HepG2 (cell line): ENCODE measurements around the gene IRS2. TPM values are rescaled to one million over a fixed set of nuclear protein-coding genes. Genes with fewer than 3 reads are reported as not detected.

ENCODE experiments used
- ATAC-seq: fragments of 200-7000 bp; cut with Tn5 transposase; 3 replicates; pipeline ENCODE4 v1.9.1; 2020; ENCODE audit warnings: mild to moderate bottlenecking, moderate library complexity
- BruUV-seq: library from RNA; stranded (reverse); fragments of 400-500 nt; replicated peaks from 2 replicates; lab custom pipeline; 2021; lab: Mats Ljungman, UMichigan
- CTCF ChIA-PET: fragments of 300-600 bp; formaldehyde crosslinking; extraction: SDS; loops from one replicate; lab custom pipeline; 2021; ENCODE audit warnings: low total read pairs, inconsistent platforms, low intra/inter-chr PET ratio; lab: Yijun Ruan, JAX
- POLR2A ChIA-PET: fragments of 350-600 bp; sonication (Branson Sonifier 250); formaldehyde crosslinking; loops from one replicate; lab custom pipeline; 2020; ENCODE audit warnings: antibody characterized with exemption, inconsistent platforms; lab: Yijun Ruan, JAX
- DNase-seq: peaks from one replicate; pipeline ENCODE4 v3.0.0-alpha.2; 2015; ENCODE audit warnings: low spot score
- FAIRE-seq: peaks from 3 replicates; lab custom pipeline; 2011; peaks lifted over from hg19 to GRCh38; lab: Jason Lieb, UNC
- H2AFZ ChIP-seq: one replicate; pipeline ENCODE4 v1.6.1; 2011; ENCODE audit warnings: low read length, inconsistent platforms
- H3K27ac ChIP-seq: fragments of 300-600 bp; 3 replicates; pipeline ENCODE4 v1.8.0; 2011; ENCODE audit warnings: mixed run types, mild to moderate bottlenecking, mixed read lengths, low read length, inconsistent platforms; ENCODE audit not compliant: insufficient read depth; ENCODE audit errors: extremely low read length
- H3K27me3 ChIP-seq, 2 experiments: fragments of 200-600 bp in 1 of 2; 2 replicates in 1 of 2; 3 replicates in 1 of 2; pipeline versions ENCODE4 v1.6.0 to v1.8.0; 2011; ENCODE audit warnings: low read length in 2 of 2, mild to moderate bottlenecking in 2 of 2, moderate library complexity in 2 of 2, inconsistent platforms in 1 of 2; ENCODE audit not compliant: insufficient read depth in 2 of 2, control insufficient read depth in 1 of 2
- H3K36me3 ChIP-seq, 2 experiments: fragments of 200-600 bp in 1 of 2; replicated peaks in 1 of 2; 2 replicates in 1 of 2; 3 replicates in 1 of 2; pipeline versions ENCODE4 v1.5.1 to v1.8.0; 2011; ENCODE audit warnings: low read length in 2 of 2, inconsistent platforms in 1 of 2; ENCODE audit not compliant: insufficient read depth in 2 of 2, control insufficient read depth in 1 of 2
- H3K4me1 ChIP-seq: 2 replicates; pipeline ENCODE4 v1.5.1; 2012; ENCODE audit warnings: low read length, inconsistent platforms; ENCODE audit not compliant: insufficient read depth
- H3K4me2 ChIP-seq: 2 replicates; pipeline ENCODE4 v1.6.0; 2011; ENCODE audit warnings: low read depth, low read length, inconsistent platforms
- H3K4me3 ChIP-seq, 3 experiments: fragments of 200-600 bp in 1 of 3; sonication (generic), shearing (Covaris generic) in 1 of 3; replicated peaks in 1 of 3; 2 replicates each; pipeline ENCODE4 v1.5.1; 2011 to 2016; ENCODE audit warnings: low read length in 3 of 3, inconsistent platforms in 2 of 3, low read depth in 2 of 3, mild to moderate bottlenecking in 2 of 3, control low read depth in 1 of 3, mixed read lengths in 1 of 3; ENCODE audit not compliant: insufficient read depth in 1 of 3
- H3K79me2 ChIP-seq: one replicate; pipeline ENCODE4 v1.6.1; 2011; ENCODE audit warnings: low read length, inconsistent platforms; ENCODE audit not compliant: insufficient read depth
- H3K9ac ChIP-seq: 2 replicates; pipeline ENCODE4 v1.6.0; 2011; ENCODE audit warnings: mild to moderate bottlenecking, low read depth, low read length, inconsistent platforms; ENCODE audit not compliant: insufficient read depth
- H3K9me3 ChIP-seq: 2 replicates; pipeline ENCODE4 v1.5.1; 2012; ENCODE audit warnings: mild to moderate bottlenecking, low read length
- H4K20me1 ChIP-seq: 2 replicates; pipeline ENCODE4 v1.6.0; 2011; ENCODE audit warnings: inconsistent platforms, mild to moderate bottlenecking, low read length, moderate library complexity; ENCODE audit not compliant: insufficient read depth
- ATRX ChIP-seq: sonication (generic); formaldehyde crosslinking; IDR thresholded peaks from 2 replicates; pipeline ENCODE4 v1.4.0; 2020; ENCODE audit warnings: missing genetic modification reagents, borderline replicate concordance
- ELF3 ChIP-seq: IDR thresholded peaks from 2 replicates; pipeline ENCODE4 v1.6.1; 2016; ENCODE audit warnings: missing genetic modification reagents, missing compliant biosample characterization
- GMEB2 ChIP-seq: IDR thresholded peaks from 2 replicates; pipeline ENCODE4 v1.6.1; 2016; ENCODE audit warnings: missing biosample characterization, missing genetic modification reagents, low read depth
- JDP2 ChIP-seq: sonication (generic); formaldehyde crosslinking; IDR thresholded peaks from 2 replicates; pipeline ENCODE4 v1.8.1; 2022; ENCODE audit warnings: missing genetic modification reagents, borderline replicate concordance
- NR1H2 ChIP-seq: sonication (generic); formaldehyde crosslinking; IDR thresholded peaks from 2 replicates; pipeline ENCODE4 v1.8.1; 2022; ENCODE audit warnings: low read depth, missing genetic modification reagents, borderline replicate concordance
- SAFB2 ChIP-seq: sonication (generic); formaldehyde crosslinking; IDR thresholded peaks from 2 replicates; pipeline ENCODE4 v1.5.1; 2020; ENCODE audit warnings: missing genetic modification reagents, low read depth, mild to moderate bottlenecking, borderline replicate concordance
- STAG1 ChIP-seq: sonication (generic); formaldehyde crosslinking; IDR thresholded peaks from 2 replicates; pipeline ENCODE4 v1.4.0; 2020; ENCODE audit warnings: missing genetic modification reagents
- TEAD3 ChIP-seq: optimal IDR thresholded peaks from 2 replicates; pipeline ENCODE3; 2016; ENCODE audit warnings: borderline replicate concordance
- ZMYM4 ChIP-seq: sonication (generic); formaldehyde crosslinking; IDR thresholded peaks from 2 replicates; pipeline ENCODE4 v1.8.1; 2023; ENCODE audit warnings: mild to moderate bottlenecking, missing genetic modification reagents
- ZNF343 ChIP-seq: sonication (generic); formaldehyde crosslinking; IDR thresholded peaks from 2 replicates; pipeline ENCODE4 v1.4.0; 2020; ENCODE audit warnings: mild to moderate bottlenecking, missing genetic modification reagents
- ZNF383 ChIP-seq: sonication (generic); formaldehyde crosslinking; IDR thresholded peaks from 2 replicates; pipeline ENCODE4 v1.4.0; 2020; ENCODE audit warnings: missing genetic modification reagents, mild to moderate bottlenecking, borderline replicate concordance
- ZNF766 ChIP-seq: sonication (generic); formaldehyde crosslinking; IDR thresholded peaks from 2 replicates; pipeline ENCODE4 v1.5.0; 2020; ENCODE audit warnings: missing genetic modification reagents, borderline replicate concordance
- ZNF883 ChIP-seq: sonication (generic); formaldehyde crosslinking; IDR thresholded peaks from 2 replicates; pipeline ENCODE4 v1.5.1; 2020; ENCODE audit warnings: mild to moderate bottlenecking, missing genetic modification reagents; ENCODE audit errors: not compliant biosample characterization
- ZSCAN29 ChIP-seq: sonication (generic); formaldehyde crosslinking; conservative IDR thresholded peaks from 2 replicates; pipeline ENCODE4 v1.4.0; 2020; ENCODE audit warnings: mild to moderate bottlenecking, missing genetic modification reagents
- WGBS: methylation state at CpG from one replicate; pipeline ENCODE4 v1.1.6; 2017; ENCODE audit warnings: low lambda C conversion rate; 5-methylcytosine and 5-hydroxymethylcytosine counted together
- in situ Hi-C: cut with HindIII; loops from 2 replicates; pipeline ENCODE4 v1.10.0; 2017; ENCODE audit warnings: low pct_unique_long_range_greater_than_20kb; ENCODE audit not compliant: extremely low pct_ligation_motif_present
- intact Hi-C: fragments of 100-400 bp; cut with micrococcal nuclease; formaldehyde crosslinking; loops from one replicate; pipeline ENCODE4 v1.10.0; 2022; ENCODE audit not compliant: unreplicated experiment
- polyA plus RNA-seq, 8 experiments: library from polyadenylated mRNA; depleted of rRNA in 3 of 8; stranded (reverse) in 7 of 8; unstranded in 1 of 8; fragments of >200 nt; fragmentation: Illumina TruSeq in 4 of 8; extraction: Trizol in 4 of 8; gene quantifications; 2 replicates each; pipeline versions ENCODE4 v1.2.1 to v1.2.3, GENCODE V29; 2011 to 2016; ENCODE audit warnings: low read depth in 4 of 8, missing spikeins in 1 of 8, mixed read lengths in 1 of 8; ENCODE audit not compliant: insufficient read depth in 1 of 8
- total RNA-seq, 5 experiments: library from RNA; depleted of rRNA; stranded (reverse); fragments of >200 nt; fragmentation: Illumina TruSeq; extraction: Trizol; gene quantifications; 2 replicates each; pipeline ENCODE4 v1.2.3, GENCODE V29; 2016; ENCODE audit warnings: low read depth in 1 of 5
- TF ChIP-seq, protein P1 (sequence below), 2 experiments: fragments of 450-650 bp in 1 of 2; sonication (generic) in 1 of 2; formaldehyde crosslinking; IDR thresholded peaks; 2 replicates each; pipeline versions ENCODE4 v1.5.0 to v1.8.0; 2020 to 2022; ENCODE audit warnings: mild to moderate bottlenecking in 1 of 2, missing genetic modification reagents in 1 of 2
- TF ChIP-seq, protein P2 (sequence below): IDR thresholded peaks from 2 replicates; pipeline ENCODE4 v1.6.1; 2016; ENCODE audit warnings: low read depth, borderline replicate concordance

IRS2 gene
- total and polyA plus RNA-seq, 2 of the 13 experiments (the other 11 are each of a cell fraction or from before 2014, with no cell fraction given): 0.02 to 0.04 TPM

GRCh38 chr13:109794095-109794494 lies 7.7 kb upstream of the IRS2 start:
- no TSS peak for BruUV-seq
- H3K27ac ChIP-seq: no peak overlapping the region
- no peaks in the 10 kb centered on the region for H3K9me3 ChIP-seq
- peaks cover 0 to 4% of the 10 kb centered on the region in 2 experiments; a peak in 2 of 5 replicates for H3K27me3 ChIP-seq
- no peak overlapping the region for H2AFZ ChIP-seq
- ChIA-PET CTCF (no interaction called here), POLR2A (no interaction called here)
- no peaks in the 10 kb centered on the region for H3K36me3 ChIP-seq
- no peaks in the 10 kb centered on the region for H4K20me1 ChIP-seq
- H3K4me2 ChIP-seq: no peak overlapping the region
- H3K4me3 ChIP-seq: no peak overlapping the region
- H3K79me2 ChIP-seq: no peaks in the 10 kb centered on the region
- FAIRE-seq: no peak
- TF ChIP-seq TEAD3 (CRISPR knock-in tag) (no peak), ZNF883 (CRISPR knock-in tag) (no peak), JDP2 (CRISPR knock-in tag) (no peak), STAG1 (CRISPR knock-in tag) (no peak)
- no peak for ATAC-seq
- in situ Hi-C loops (loop anchor here (25.0 kb wide), 1 partner anchor 832 kb away; no protein-coding TSS in a partner anchor), intact Hi-C loops (loop anchor here (5.0 kb wide), 2 partner anchors 313 to 647 kb away; no protein-coding TSS in a partner anchor)
- no peak overlapping the region for H3K9ac ChIP-seq
- 40% methylated on average over 10 of the region's 12 CpGs for WGBS
- no peaks in the 10 kb centered on the region for H3K4me1 ChIP-seq
- DNase-seq: no peak

GRCh38 chr13:109792416-109793059 lies 6.2 kb upstream of the IRS2 start:
- no peak for ATAC-seq
- WGBS: 26% methylated on average over 6 of the region's 6 CpGs
- no peak overlapping the region for H3K9ac ChIP-seq
- TF ChIP-seq, protein P1, sequence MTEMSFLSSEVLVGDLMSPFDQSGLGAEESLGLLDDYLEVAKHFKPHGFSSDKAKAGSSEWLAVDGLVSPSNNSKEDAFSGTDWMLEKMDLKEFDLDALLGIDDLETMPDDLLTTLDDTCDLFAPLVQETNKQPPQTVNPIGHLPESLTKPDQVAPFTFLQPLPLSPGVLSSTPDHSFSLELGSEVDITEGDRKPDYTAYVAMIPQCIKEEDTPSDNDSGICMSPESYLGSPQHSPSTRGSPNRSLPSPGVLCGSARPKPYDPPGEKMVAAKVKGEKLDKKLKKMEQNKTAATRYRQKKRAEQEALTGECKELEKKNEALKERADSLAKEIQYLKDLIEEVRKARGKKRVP (CRISPR knock-in tag; IDR thresholded peaks at IDR 0.05): no peak
- TF ChIP-seq ZNF766 (CRISPR knock-in tag) (no peak), ZMYM4 (no peak), ELF3 (CRISPR knock-in tag) (no peak), SAFB2 (CRISPR knock-in tag) (no peak), NR1H2 (CRISPR knock-in tag) (no peak), ZNF383 (CRISPR knock-in tag) (no peak), ATRX (CRISPR knock-in tag) (no peak), GMEB2 (CRISPR knock-in tag) (no peak), ZSCAN29 (no peak), ZNF343 (no peak)
- TF ChIP-seq, protein P2, sequence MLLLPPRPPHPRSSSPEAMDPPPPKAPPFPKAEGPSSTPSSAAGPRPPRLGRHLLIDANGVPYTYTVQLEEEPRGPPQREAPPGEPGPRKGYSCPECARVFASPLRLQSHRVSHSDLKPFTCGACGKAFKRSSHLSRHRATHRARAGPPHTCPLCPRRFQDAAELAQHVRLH (CRISPR knock-in tag): no peak

More at GRCh38 chr13:109792416-109793059, 6.2 kb upstream of the IRS2 start:
- no peaks in the 10 kb centered on the region for H3K79me2 ChIP-seq
- no peak overlapping the region for H3K27ac ChIP-seq
- no peak overlapping the region for H3K4me2 ChIP-seq
- H3K36me3 ChIP-seq: no peaks in the 10 kb centered on the region
- H3K27me3 ChIP-seq: peaks cover 0 to 8% of the 10 kb centered on the region in 2 experiments; a peak in 3 of 5 replicates
- H3K4me1 ChIP-seq: no peaks in the 10 kb centered on the region
- intact Hi-C loops (loop anchor here (5.0 kb wide), 2 partner anchors 315 to 645 kb away; no protein-coding TSS in a partner anchor), in situ Hi-C loops (loop anchor here (25.0 kb wide), 1 partner anchor 830 kb away; no protein-coding TSS in a partner anchor)
- no peaks in the 10 kb centered on the region for H3K9me3 ChIP-seq
- DNase-seq (no peak), FAIRE-seq (no peak)
- H4K20me1 ChIP-seq: no peaks in the 10 kb centered on the region
- BruUV-seq: no TSS peak
- ChIA-PET POLR2A (no interaction called here), CTCF (no interaction called here)
- H3K4me3 ChIP-seq: no peak overlapping the region
- H2AFZ ChIP-seq: no peak overlapping the region
